CD8-positive, alpha-beta memory T cell (primary cell): Measurements from ENCODE around the gene AUTS2. TPM values are rescaled to one million over a fixed set of nuclear protein-coding genes. Genes with fewer than 3 reads are reported as not detected.

Experiments used
- CTCF ChIA-PET: fragments of 350-600 bp; sonication (Branson Sonifier 250); formaldehyde crosslinking; loops from one replicate; lab custom pipeline; 2021; ENCODE audit warnings: antibody characterized with exemption; lab: Charles Lee
- POLR2A ChIA-PET: fragments of 350-600 bp; sonication (Branson Sonifier 250); formaldehyde crosslinking; loops from one replicate; lab custom pipeline; 2021; ENCODE audit warnings: antibody characterized with exemption; lab: Charles Lee
- DNase-seq, 5 donors: peaks; one replicate each; pipeline versions ENCODE4 v3.0.0 to v3.0.0-alpha.2; 2020 to 2022; ENCODE audit warnings: mixed read lengths in 1 of 5
- H3K27ac ChIP-seq: one replicate; pipeline ENCODE4 v1.7.0; 2013; ENCODE audit warnings: low read depth, mild to moderate bottlenecking, low read length, moderate library complexity
- H3K27me3 ChIP-seq: 2 replicates; pipeline ENCODE4 v1.7.0; 2013; ENCODE audit warnings: low read length, mild to moderate bottlenecking; ENCODE audit not compliant: insufficient read depth, poor library complexity, severe bottlenecking
- H3K36me3 ChIP-seq: 2 replicates; pipeline ENCODE4 v1.7.0; 2013; ENCODE audit warnings: mild to moderate bottlenecking, low read length, moderate library complexity; ENCODE audit not compliant: insufficient read depth
- H3K4me1 ChIP-seq: 2 replicates; pipeline ENCODE4 v1.7.0; 2013; ENCODE audit warnings: mild to moderate bottlenecking, low read length, moderate library complexity; ENCODE audit not compliant: insufficient read depth
- H3K4me3 ChIP-seq: 2 replicates; pipeline ENCODE4 v1.7.0; 2013; ENCODE audit warnings: mild to moderate bottlenecking, low read length
- H3K9me3 ChIP-seq: 2 replicates; pipeline ENCODE4 v1.7.0; 2013; ENCODE audit warnings: mild to moderate bottlenecking, low read length
- H3K27ac Mint-ChIP-seq, 8 donors: one replicate each; pipeline ENCODE4 v1.8.0; 2020 to 2021; ENCODE audit warnings: mixed read lengths in 8 of 8, mild to moderate bottlenecking in 6 of 8, inconsistent platforms in 3 of 8, moderate library complexity in 3 of 8
- H3K27me3 Mint-ChIP-seq, 2 donors: one replicate each; pipeline ENCODE4 v1.8.0; 2020 to 2021; ENCODE audit warnings: mixed read lengths in 2 of 2, mild to moderate bottlenecking in 1 of 2, moderate library complexity in 1 of 2
- H3K36me3 Mint-ChIP-seq, 3 donors: one replicate each; pipeline ENCODE4 v1.8.0; 2020 to 2021; ENCODE audit warnings: mixed read lengths in 3 of 3, inconsistent platforms in 1 of 3, mild to moderate bottlenecking in 1 of 3
- H3K4me1 Mint-ChIP-seq, 3 donors: one replicate each; pipeline ENCODE4 v1.8.0; 2020 to 2021; ENCODE audit warnings: mixed read lengths in 3 of 3, inconsistent platforms in 1 of 3, mild to moderate bottlenecking in 1 of 3
- H3K4me3 Mint-ChIP-seq, 7 donors: one replicate each; pipeline ENCODE4 v1.8.0; 2020 to 2021; ENCODE audit warnings: mixed read lengths in 7 of 7, mild to moderate bottlenecking in 6 of 7, moderate library complexity in 4 of 7, inconsistent platforms in 2 of 7
- H3K9me3 Mint-ChIP-seq, 5 donors: one replicate each; pipeline ENCODE4 v1.8.0; 2020 to 2022; ENCODE audit warnings: mixed read lengths in 5 of 5, mild to moderate bottlenecking in 3 of 5, moderate library complexity in 2 of 5, inconsistent platforms in 1 of 5
- polyA plus RNA-seq: library from polyadenylated mRNA; unstranded; fragments of 300-500 nt; fragmentation: Illumina TruSeq; gene quantifications from one replicate; pipeline ENCODE4 v1.2.3, GENCODE V29; 2021
- total RNA-seq, 2 experiments: library from RNA; stranded (reverse); gene quantifications; one replicate each; pipeline ENCODE4 v1.2.3, GENCODE V29; 2021

The AUTS2 gene
- total and polyA plus RNA-seq, 3 experiments from 2014 or later, result 4.4 to 9.9 (median 5.3) TPM

DNA sequence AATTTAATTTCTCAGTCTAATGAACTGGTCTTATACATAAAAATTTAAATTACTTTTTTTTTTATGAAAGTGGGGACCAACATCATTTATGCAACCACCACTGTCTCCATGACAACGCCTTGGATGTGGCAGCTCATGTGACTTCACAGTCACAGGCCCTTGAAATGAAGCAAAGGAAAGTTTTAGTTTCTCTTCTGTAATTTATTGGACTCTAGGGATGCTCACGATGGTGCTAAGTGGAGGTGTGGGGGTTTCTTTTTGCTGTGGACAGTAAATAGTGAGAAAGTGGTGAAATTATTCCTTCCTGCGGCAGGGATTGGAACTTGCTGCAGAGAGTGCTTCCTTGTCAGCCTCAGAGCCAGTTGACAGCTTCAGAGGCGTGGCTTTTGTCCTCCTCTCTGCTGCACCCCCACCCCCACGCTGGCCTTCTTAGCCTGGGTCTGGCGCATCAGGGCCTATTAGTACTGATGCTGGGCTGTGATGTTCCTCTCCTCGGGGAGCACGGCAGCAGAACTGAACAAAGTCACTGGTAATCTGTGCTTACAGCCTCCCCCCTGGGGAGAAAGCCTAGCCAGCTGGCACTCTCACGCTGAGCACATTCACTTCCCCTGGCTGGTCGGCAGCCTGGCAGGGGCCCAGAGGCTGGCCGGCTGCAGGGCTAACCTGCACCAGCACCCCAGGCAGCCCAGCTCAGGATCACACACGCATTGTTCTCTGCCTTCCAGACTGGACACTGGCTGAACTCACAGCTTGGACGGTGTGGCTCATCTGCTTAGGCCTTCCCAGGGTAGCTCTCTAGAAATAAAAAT lies 1016.2 kb downstream of the AUTS2 start:
- H3K4me3 Mint-ChIP-seq, result no peak overlapping the region
- H3K4me1 Mint-ChIP-seq, result peaks cover 0 to 2% (median 0%) of the 10 kb centered on the region in 3 donors
- Histone ChIP-seq H3K4me1 (no peaks in the 10 kb centered on the region), H3K27me3 (no peaks in the 10 kb centered on the region), H3K36me3 (no peaks in the 10 kb centered on the region), H3K9me3 (no peaks in the 10 kb centered on the region), H3K4me3 (no peak overlapping the region), H3K27ac (no peak overlapping the region)
- H3K27ac Mint-ChIP-seq, result peak overlapping the region in 1 of 8 donors; percentile 48
- H3K36me3 Mint-ChIP-seq, result peaks cover 0 to 2% (median 0%) of the 10 kb centered on the region in 3 donors
- DNase-seq, result no peak
- no peaks in the 10 kb centered on the region for H3K9me3 Mint-ChIP-seq
- ChIA-PET POLR2A (no interaction called here), CTCF (no interaction called here)
- peaks cover 8 to 10% of the 10 kb centered on the region in 2 donors for H3K27me3 Mint-ChIP-seq

DNA sequence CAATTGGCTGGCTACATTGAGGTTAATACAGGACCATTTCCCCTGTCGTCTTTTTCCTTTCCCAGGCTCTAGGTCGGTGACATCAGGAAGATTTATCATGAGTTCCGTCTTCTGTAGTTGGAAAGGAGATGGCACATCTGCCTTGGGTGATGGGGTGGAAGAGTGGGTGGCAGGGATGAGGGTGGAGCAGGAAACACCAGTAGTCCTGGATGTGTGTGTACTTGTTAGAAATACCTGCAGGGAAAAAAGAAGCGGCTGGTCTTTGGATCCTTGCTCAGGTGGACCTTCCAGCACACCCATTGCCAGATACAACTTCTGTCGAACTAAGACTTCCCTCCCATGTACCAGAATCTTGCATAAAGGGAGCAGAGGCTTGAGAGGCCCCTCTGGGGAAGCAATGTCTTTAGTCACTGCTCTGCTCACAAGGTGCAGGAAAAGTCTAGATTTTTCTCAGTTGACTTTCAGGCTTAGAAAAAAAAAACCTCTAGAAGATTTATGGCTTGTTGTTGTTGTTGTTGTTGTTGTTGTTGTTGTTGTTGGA lies 1016.9 kb downstream of the AUTS2 start:
- Histone ChIP-seq H3K4me1 (no peaks in the 10 kb centered on the region), H3K9me3 (no peaks in the 10 kb centered on the region), H3K4me3 (no peak overlapping the region), H3K36me3 (no peaks in the 10 kb centered on the region), H3K27ac (no peak overlapping the region), H3K27me3 (no peaks in the 10 kb centered on the region)
- peaks cover 0 to 2% (median 0%) of the 10 kb centered on the region in 3 donors for H3K36me3 Mint-ChIP-seq
- H3K4me3 Mint-ChIP-seq, result no peak overlapping the region
- H3K4me1 Mint-ChIP-seq, result peaks cover 0 to 2% (median 0%) of the 10 kb centered on the region in 3 donors
- H3K27me3 Mint-ChIP-seq, result peaks cover 7 to 10% of the 10 kb centered on the region in 2 donors
- POLR2A ChIA-PET, result no interaction called here
- no peak for DNase-seq
- peak overlapping the region in 1 of 8 donors; percentile 48 for H3K27ac Mint-ChIP-seq
- H3K9me3 Mint-ChIP-seq, result no peaks in the 10 kb centered on the region
- CTCF ChIA-PET, result no interaction called here

GRCh38 chr7:70616211-70616610 lies 1017.9 kb downstream of the AUTS2 start:
- ChIA-PET CTCF (no interaction called here), POLR2A (no interaction called here)
- Mint-ChIP-seq H3K9me3 (no peaks in the 10 kb centered on the region), H3K27me3 (peaks cover 1 to 3% of the 10 kb centered on the region in 2 donors), H3K36me3 (peaks cover 0 to 2% (median 0%) of the 10 kb centered on the region in 3 donors), H3K27ac (no peak overlapping the region), H3K4me1 (peaks cover 0 to 2% (median 0%) of the 10 kb centered on the region in 3 donors), H3K4me3 (no peak overlapping the region)
- no peaks in the 10 kb centered on the region for H3K27me3 ChIP-seq
- H3K4me3 ChIP-seq, result no peak overlapping the region
- H3K9me3 ChIP-seq, result no peaks in the 10 kb centered on the region
- H3K27ac ChIP-seq, result no peak overlapping the region
- H3K36me3 ChIP-seq, result no peaks in the 10 kb centered on the region
- H3K4me1 ChIP-seq, result no peaks in the 10 kb centered on the region
- no peak for DNase-seq

GRCh38 chr7:70616821-70617220 lies 1018.5 kb downstream of the AUTS2 start:
- Histone ChIP-seq H3K36me3 (no peaks in the 10 kb centered on the region), H3K27ac (no peak overlapping the region), H3K9me3 (no peaks in the 10 kb centered on the region), H3K4me1 (no peaks in the 10 kb centered on the region), H3K27me3 (no peaks in the 10 kb centered on the region), H3K4me3 (no peak overlapping the region)
- no peaks in the 10 kb centered on the region for H3K9me3 Mint-ChIP-seq
- CTCF ChIA-PET, result no interaction called here
- H3K4me3 Mint-ChIP-seq, result no peak overlapping the region
- no peak overlapping the region for H3K27ac Mint-ChIP-seq
- peaks cover 0 to 2% (median 0%) of the 10 kb centered on the region in 3 donors for H3K4me1 Mint-ChIP-seq
- POLR2A ChIA-PET, result no interaction called here
- peaks cover 0 to 1% of the 10 kb centered on the region in 2 donors for H3K27me3 Mint-ChIP-seq
- no peak for DNase-seq
- H3K36me3 Mint-ChIP-seq, result peaks cover 0 to 2% (median 0%) of the 10 kb centered on the region in 3 donors

- no peak for DNase-seq
- H3K4me3 ChIP-seq, result no peak overlapping the region
- no peak overlapping the region for H3K27ac ChIP-seq
- ChIA-PET POLR2A (no interaction called here), CTCF (no interaction called here)
- H3K9me3 ChIP-seq, result no peaks in the 10 kb centered on the region
- H3K4me1 ChIP-seq, result no peaks in the 10 kb centered on the region
- Mint-ChIP-seq H3K27me3 (no peaks in the 10 kb centered on the region), H3K4me3 (no peak overlapping the region), H3K9me3 (no peaks in the 10 kb centered on the region), H3K4me1 (peaks cover 0 to 2% (median 0%) of the 10 kb centered on the region in 3 donors), H3K36me3 (peaks cover 0 to 2% (median 0%) of the 10 kb centered on the region in 3 donors), H3K27ac (no peak overlapping the region)
- no peaks in the 10 kb centered on the region for H3K27me3 ChIP-seq
- H3K36me3 ChIP-seq, result no peaks in the 10 kb centered on the region
Measured at GRCh38 chr7:70618020-70618551, 1019.8 kb downstream of the AUTS2 start.

GRCh38 chr7:70619130-70619529 lies 1020.9 kb downstream of the AUTS2 start:
- Mint-ChIP-seq H3K4me1 (peaks cover 0 to 2% (median 0%) of the 10 kb centered on the region in 3 donors), H3K27ac (peak overlapping the region in 1 of 8 donors; percentile 63), H3K9me3 (no peaks in the 10 kb centered on the region), H3K36me3 (peaks cover 0 to 2% (median 0%) of the 10 kb centered on the region in 3 donors), H3K27me3 (no peaks in the 10 kb centered on the region), H3K4me3 (no peak overlapping the region)
- ChIA-PET POLR2A (no interaction called here), CTCF (no interaction called here)
- H3K4me3 ChIP-seq, result no peak overlapping the region
- no peaks in the 10 kb centered on the region for H3K4me1 ChIP-seq
- H3K27ac ChIP-seq, result no peak overlapping the region
- DNase-seq, result no peak
- H3K27me3 ChIP-seq, result no peaks in the 10 kb centered on the region
- no peaks in the 10 kb centered on the region for H3K36me3 ChIP-seq
- H3K9me3 ChIP-seq, result no peaks in the 10 kb centered on the region

- H3K4me3 ChIP-seq, result no peak overlapping the region
- DNase-seq, result no peak
- Mint-ChIP-seq H3K36me3 (peaks cover 0 to 2% (median 0%) of the 10 kb centered on the region in 3 donors), H3K27ac (peak overlapping the region in 1 of 8 donors; percentile 31), H3K9me3 (no peaks in the 10 kb centered on the region), H3K4me3 (no peak overlapping the region), H3K4me1 (no peaks in the 10 kb centered on the region), H3K27me3 (no peaks in the 10 kb centered on the region)
- CTCF ChIA-PET, result no interaction called here
- POLR2A ChIA-PET, result no interaction called here
- no peaks in the 10 kb centered on the region for H3K9me3 ChIP-seq
- no peaks in the 10 kb centered on the region for H3K4me1 ChIP-seq
- H3K27me3 ChIP-seq, result no peaks in the 10 kb centered on the region
- H3K36me3 ChIP-seq, result no peaks in the 10 kb centered on the region
- no peak overlapping the region for H3K27ac ChIP-seq
Measured at GRCh38 chr7:70619659-70620058, 1021.4 kb downstream of the AUTS2 start.
